A549 (cell line): ENCODE results near the gene HOXC13. TPM values are rescaled to one million over a fixed set of nuclear protein-coding genes. Genes with fewer than 3 reads are reported as not detected.

Experiments used
- ATAC-seq, 2 experiments: fragments of 200-7000 bp in 1 of 2; fragments of >200 bp in 1 of 2; cut with Nextera tagmentation in 1 of 2; cut with Tn5 transposase in 1 of 2; 3 replicates each; pipeline versions ENCODE4 v1.8.0 to v1.9.1; 2018 to 2020; ENCODE audit warnings: mild to moderate bottlenecking in 1 of 2, moderate library complexity in 1 of 2
- CTCF ChIA-PET: fragments of 300-600 bp; sonication (Branson Sonifier 250); formaldehyde crosslinking; extraction: SDS; loops from one replicate; lab custom pipeline; 2021; ENCODE audit warnings: antibody characterized with exemption, inconsistent platforms; lab: Yijun Ruan, JAX
- POLR2A ChIA-PET: fragments of 350-600 bp; formaldehyde crosslinking; extraction: SDS; loops from one replicate; lab custom pipeline; 2021; ENCODE audit warnings: antibody characterized with exemption, inconsistent platforms; lab: Yijun Ruan, JAX
- DNase-seq, 2 experiments: peaks; one replicate each; pipeline versions ENCODE4 v3.0.0 to v3.0.0-alpha.2; 2011 to 2016; ENCODE audit warnings: low read depth in 1 of 2, low spot score in 1 of 2
- FAIRE-seq: peaks from 2 replicates; lab custom pipeline; 2011; peaks lifted over from hg19 to GRCh38; lab: Jason Lieb, UNC
- H3K27ac ChIP-seq, 2 experiments: fragments of >200 bp; sonication (Bioruptor Twin); formaldehyde crosslinking; 3 replicates each; pipeline ENCODE4 v1.5.1; 2016 to 2017
- H3K4me1 ChIP-seq: fragments of >200 bp; sonication (Bioruptor Twin); formaldehyde crosslinking; 3 replicates; pipeline ENCODE4 v1.6.1; 2016
- H3K4me2 ChIP-seq: fragments of >200 bp; sonication (Bioruptor Twin); formaldehyde crosslinking; 3 replicates; pipeline ENCODE4 v1.6.1; 2016
- H3K4me3 ChIP-seq: fragments of >200 bp; sonication (Bioruptor Twin); formaldehyde crosslinking; 3 replicates; pipeline ENCODE4 v1.5.1; 2016
- H3K9me3 ChIP-seq: fragments of >200 bp; sonication (Bioruptor Twin); formaldehyde crosslinking; 3 replicates; pipeline ENCODE4 v1.6.1; 2016
- BCL3 ChIP-seq: fragments of >200 bp; sonication (Bioruptor Twin); formaldehyde crosslinking; IDR thresholded peaks from 3 replicates; pipeline ENCODE4 v1.6.1; 2016
- CBX8 ChIP-seq: fragments of 200-600 bp; sonication (generic); IDR thresholded peaks from 2 replicates; pipeline ENCODE4 v1.6.1; 2016
- CHD2 ChIP-seq: fragments of 150-350 bp; IDR thresholded peaks from 2 replicates; pipeline ENCODE4 v1.6.1; 2014; ENCODE audit warnings: low read length; ENCODE audit not compliant: partially characterized antibody
- E2F6 ChIP-seq: IDR thresholded peaks from 2 replicates; pipeline ENCODE4 v1.6.1; 2012; ENCODE audit warnings: low read depth, borderline replicate concordance
- EHMT2 ChIP-seq: fragments of 200-600 bp; sonication (generic); IDR thresholded peaks from 2 replicates; pipeline ENCODE4 v1.6.1; 2016; ENCODE audit warnings: antibody characterized with exemption, low read depth, mild to moderate bottlenecking, moderate library complexity
- ELK1 ChIP-seq: fragments of 150-350 bp; IDR thresholded peaks from 2 replicates; pipeline ENCODE4 v1.6.1; 2014; ENCODE audit warnings: low read depth, mild to moderate bottlenecking, low read length
- FOSB ChIP-seq: fragments of 250-450 bp; sonication (Bioruptor Pico); IDR thresholded peaks from 2 replicates; pipeline ENCODE4 v1.5.0; 2020; ENCODE audit warnings: mild to moderate bottlenecking, moderate library complexity
- FOSL2 ChIP-seq, 2 experiments: fragments of 450-650 bp in 1 of 2; fragments of >200 bp in 1 of 2; sonication (Bioruptor Twin) in 1 of 2; formaldehyde crosslinking; IDR thresholded peaks; 2 replicates each; pipeline versions ENCODE4 v1.5.0 to v1.6.1; 2016 to 2020; ENCODE audit warnings: mild to moderate bottlenecking in 1 of 2, moderate library complexity in 1 of 2
- FOXS1 ChIP-seq: fragments of 250-450 bp; sonication (Bioruptor Pico); IDR thresholded peaks from 2 replicates; pipeline ENCODE4 v1.5.0; 2020; ENCODE audit warnings: mild to moderate bottlenecking, moderate library complexity
- HMGXB4 ChIP-seq: fragments of 250-450 bp; sonication (Bioruptor Pico); IDR thresholded peaks from 2 replicates; pipeline ENCODE4 v1.5.0; 2021; ENCODE audit warnings: mild to moderate bottlenecking, moderate library complexity, borderline replicate concordance
- HOXB5 ChIP-seq: fragments of 250-450 bp; sonication (Bioruptor Pico); IDR thresholded peaks from 2 replicates; pipeline ENCODE4 v1.5.0; 2020; ENCODE audit warnings: mild to moderate bottlenecking, moderate library complexity
- JUN ChIP-seq, 2 experiments: fragments of >200 bp; sonication (Bioruptor Twin); formaldehyde crosslinking; IDR thresholded peaks; 2 replicates in 1 of 2; 3 replicates in 1 of 2; pipeline ENCODE4 v1.6.1; 2016 to 2017
- KDM1A ChIP-seq: fragments of 200-600 bp; sonication (generic); IDR thresholded peaks from 2 replicates; pipeline ENCODE4 v1.6.1; 2016; ENCODE audit warnings: low read depth, mild to moderate bottlenecking
- NPAS2 ChIP-seq: fragments of 250-450 bp; sonication (Bioruptor Pico); IDR thresholded peaks from 2 replicates; pipeline ENCODE4 v1.8.0; 2022; ENCODE audit warnings: mild to moderate bottlenecking, moderate library complexity, borderline replicate concordance
- PHF8 ChIP-seq: fragments of 200-600 bp; sonication (generic); IDR thresholded peaks from 2 replicates; pipeline ENCODE4 v1.6.1; 2016; ENCODE audit warnings: low read depth, mild to moderate bottlenecking, antibody characterized with exemption, moderate library complexity, borderline replicate concordance
- REST ChIP-seq: fragments of 200-600 bp; sonication (generic); IDR thresholded peaks from 2 replicates; pipeline ENCODE4 v1.6.1; 2016; ENCODE audit warnings: antibody characterized with exemption, mild to moderate bottlenecking, moderate library complexity
- ZC3H11A ChIP-seq: fragments of 450-650 bp; IDR thresholded peaks from 2 replicates; pipeline ENCODE4 v1.6.1; 2014; ENCODE audit warnings: antibody characterized with exemption, mild to moderate bottlenecking
- WGBS: methylation state at CpG from one replicate; pipeline ENCODE4 v1.1.6; 2017; ENCODE audit errors: missing lambda C conversion rate; 5-methylcytosine and 5-hydroxymethylcytosine counted together
- polyA plus RNA-seq, 4 experiments: library from polyadenylated mRNA; depleted of rRNA in 3 of 4; stranded (reverse); fragments of >200 nt; fragmentation: RNase III in 1 of 4; extraction: RNeasy Plus Mini Kit Qiagen cat#74134 plus additional on column Dnase treatment in 1 of 4; gene quantifications; 2 replicates in 3 of 4; 3 replicates in 1 of 4; pipeline ENCODE4 v1.2.3, GENCODE V29; 2011 to 2017

HOXC13 gene
- polyA plus RNA-seq, 2 of the 4 experiments (the other 2 are of a cell fraction): 3.9 to 6.5 TPM

GRCh38 chr12:53940443-53941014, 1.9 kb downstream of the HOXC13 start:
- POLR2A ChIA-PET: interaction anchor here (1.1 kb wide), 1 partner anchor 60 kb away, joined by 3 read pairs; the partner anchor contains the start of gene HOXC9
- Histone ChIP-seq H3K4me1 (peaks cover 20% of the 10 kb centered on the region; the same call in 2 of the 3 replicates), H3K9me3 (no peaks in the 10 kb centered on the region), H3K4me2 (peak overlapping the region; percentile 87), H3K4me3 (peak overlapping the region; percentile 86), H3K27ac (peak overlapping the region; percentile 85 to 94; a peak in 5 of 6 replicates)
- 81% methylated on average over 9 of the region's 9 CpGs for WGBS
- FAIRE-seq (no peak), ATAC-seq (no peak)
- TF ChIP-seq HOXB5 (no peak), E2F6 (0 out of 2 replicates have a peak, but pooled peaks have one; percentile 26)
- TF ChIP-seq, all 56 proteins: peak for 1
- no peak for DNase-seq
- CTCF ChIA-PET: interaction anchor here (1.0 to 3.6 kb wide), 8 partner anchors 18 to 194 kb away, joined by 3 to 18 read pairs (median 4); partner anchors contain the start of gene HOXC10

- FAIRE-seq: no peak
- TF ChIP-seq FOSL2 (IDR thresholded peaks at IDR 0.05) (no peak), FOSL2 (CRISPR knock-in tag; IDR thresholded peaks at IDR 0.05) (no peak), HMGXB4 (CRISPR knock-in tag) (no peak), CHD2 (no peak), CBX8 (no peak)
- TF ChIP-seq, all 56 proteins: peak for 0
- CTCF ChIA-PET: interaction anchor here (1.1 to 3.6 kb wide), 4 partner anchors 44 to 195 kb away, joined by 3 to 18 read pairs (median 5); partner anchors contain the start of gene HOXC10
These were observed 2.6 kb downstream of the HOXC13 start for GRCh38 chr12:53941187-53941586.

GRCh38 chr12:53941750-53942149, 3.1 kb downstream of the HOXC13 start:
- H3K4me3 ChIP-seq: no peak overlapping the region
- H3K27ac ChIP-seq: no peak overlapping the region
- H3K4me2 ChIP-seq: peak overlapping the region; percentile 87; the same call in 2 of the 3 replicates
- peaks cover 20% of the 10 kb centered on the region; the same call in 2 of the 3 replicates for H3K4me1 ChIP-seq
- DNase-seq (no peak), FAIRE-seq (no peak), ATAC-seq (no peak)
- WGBS: 67% methylated on average over 5 of the region's 5 CpGs
- H3K9me3 ChIP-seq: no peaks in the 10 kb centered on the region
- POLR2A ChIA-PET: interaction anchor here (1.1 kb wide), 1 partner anchor 58 kb away, joined by 3 read pairs; the partner anchor contains the start of gene HOXC9
- CTCF ChIA-PET: interaction anchor here (0.7 to 1.3 kb wide), 6 partner anchors 12 to 157 kb away, joined by 3 to 5 read pairs (median 3); no protein-coding TSS in a partner anchor
- TF ChIP-seq NPAS2 (CRISPR knock-in tag) (no peak), HMGXB4 (CRISPR knock-in tag) (no peak), JUN (IDR thresholded peaks at IDR 0.05) (no peak), FOXS1 (CRISPR knock-in tag) (no peak), BCL3 (no peak), E2F6 (no peak), EHMT2 (no peak), ELK1 (no peak), ZC3H11A (no peak), REST (no peak), PHF8 (no peak), KDM1A (no peak), FOSB (no peak)

More at GRCh38 chr12:53941187-53941586, 2.6 kb downstream of the HOXC13 start:
- no peak for DNase-seq
- Histone ChIP-seq H3K4me3 (no peak overlapping the region), H3K4me1 (peaks cover 20% of the 10 kb centered on the region; the same call in 2 of the 3 replicates), H3K27ac (no peak overlapping the region), H3K9me3 (no peaks in the 10 kb centered on the region), H3K4me2 (peak overlapping the region; percentile 87; the same call in 2 of the 3 replicates)
- POLR2A ChIA-PET: interaction anchor here (1.1 kb wide), 1 partner anchor 59 kb away, joined by 3 read pairs; the partner anchor contains the start of gene HOXC9
- no peak for ATAC-seq
